Astrocyte of the cerebellum (primary cell): ENCODE data around the gene FGD2.

Experiments
- DNase-seq: peaks from one replicate; pipeline ENCODE4 v3.0.0-alpha.2; 2011; ENCODE audit warnings: low read depth
- H3K4me3 ChIP-seq: 2 replicates; pipeline ENCODE4 v1.5.1; 2011; ENCODE audit warnings: mild to moderate bottlenecking, low read depth, low read length, moderate library complexity
- CTCF ChIP-seq: IDR thresholded peaks from 2 replicates; pipeline ENCODE4 v1.5.1; 2012; ENCODE audit warnings: low read length, low read depth, moderate library complexity, mild to moderate bottlenecking; ENCODE audit errors: missing control alignments
- in situ Hi-C: cut with HindIII; loops from 2 replicates; pipeline ENCODE4 v1.10.0; 2017; ENCODE audit warnings: low sequenced_read_pairs

The FGD2 gene

GRCh38 chr6:37059344-37060194 is 54.1 kb downstream of the FGD2 start:
- peak; percentile 80 for TF ChIP-seq CTCF
- no peak overlapping the region for H3K4me3 ChIP-seq
- DNase-seq: peak; percentile 93

GRCh38 chr6:37060195-37060559 is 54.7 kb downstream of the FGD2 start:
- H3K4me3 ChIP-seq: no peak overlapping the region
- no peak for TF ChIP-seq CTCF
- in situ Hi-C loops: no loop called here
- DNase-seq: no peak

More at GRCh38 chr6:37059344-37060194, 54.1 kb downstream of the FGD2 start:
- in situ Hi-C loops: no loop called here

GRCh38 chr6:37061157-37061804 is 55.8 kb downstream of the FGD2 start:
- in situ Hi-C loops: no loop called here
- DNase-seq: no peak
- no peak overlapping the region for H3K4me3 ChIP-seq
- no peak for TF ChIP-seq CTCF

- no peak for DNase-seq
- no peak overlapping the region for H3K4me3 ChIP-seq
- in situ Hi-C loops: no loop called here
- no peak for TF ChIP-seq CTCF
These were observed 57.0 kb downstream of the FGD2 start for GRCh38 chr6:37062424-37062823.

GRCh38 chr6:37068356-37069270 is 63.2 kb downstream of the FGD2 start:
- in situ Hi-C loops: no loop called here
- TF ChIP-seq CTCF: no peak
- no peak overlapping the region for H3K4me3 ChIP-seq
- DNase-seq: no peak

- no peak overlapping the region for H3K4me3 ChIP-seq
- no peak for TF ChIP-seq CTCF
- in situ Hi-C loops: no loop called here
- no peak for DNase-seq
These were observed 64.2 kb downstream of the FGD2 start for GRCh38 chr6:37069639-37070038.
